HG03439 (cell line): ENCODE data around the gene AGAP3.

Experiments
- ATAC-seq: cut with Tn5 transposase; IDR thresholded peaks from one replicate; pipeline ENCODE4 v1.9.1; 2021; ENCODE audit warnings: mild to moderate bottlenecking, moderate library complexity; ENCODE audit not compliant: unreplicated experiment

Gene AGAP3

GRCh38 chr7:151107882-151108281 is 21.6 kb downstream of the AGAP3 start:
- ATAC-seq, result no peak

DNA sequence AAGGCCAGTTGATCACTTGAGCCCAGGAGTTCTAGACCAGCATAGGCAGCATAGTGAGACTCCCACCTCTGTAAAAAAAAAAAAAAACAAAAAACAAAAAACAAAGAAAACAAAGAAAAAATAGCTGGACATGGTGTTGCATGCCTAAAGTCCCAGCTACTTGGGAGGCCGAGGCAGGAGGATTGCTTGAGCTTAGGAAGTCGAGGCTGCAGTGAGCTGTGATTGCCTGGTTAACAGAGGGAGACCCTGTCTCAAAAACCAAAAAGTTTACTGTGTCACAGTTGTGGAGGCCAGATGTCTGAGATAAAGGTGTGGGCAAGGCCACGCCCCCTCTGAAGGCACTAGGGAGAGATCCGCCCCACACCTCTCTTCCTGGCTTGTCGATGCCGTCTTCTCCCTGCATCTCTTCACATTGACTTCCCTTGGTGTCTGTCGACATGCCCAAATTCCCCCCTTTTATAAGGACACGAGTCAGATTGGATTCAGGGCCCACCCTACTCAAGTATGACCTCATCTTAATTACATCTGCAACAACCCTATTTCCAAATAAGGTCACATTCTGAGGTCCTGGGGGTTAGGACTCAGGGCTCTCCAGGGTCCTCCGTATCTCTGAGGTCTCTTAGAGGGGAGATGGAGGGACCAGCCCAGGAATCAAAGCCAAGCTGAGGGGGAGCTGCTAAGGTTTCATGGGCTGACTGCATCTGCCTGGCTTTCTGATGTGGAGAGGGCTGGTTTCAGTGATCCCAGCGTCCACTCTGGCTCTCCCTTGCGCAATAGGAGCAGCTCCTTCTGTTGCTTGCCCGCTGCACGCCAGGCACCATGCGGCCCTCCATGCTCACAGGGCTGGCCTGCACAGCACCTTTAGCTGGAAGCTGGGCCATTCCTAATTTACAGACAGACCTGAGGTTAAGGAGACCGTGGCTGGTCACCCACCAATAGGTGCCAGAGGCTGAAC is 23.1 kb downstream of the AGAP3 start:
- ATAC-seq, result no peak

DNA sequence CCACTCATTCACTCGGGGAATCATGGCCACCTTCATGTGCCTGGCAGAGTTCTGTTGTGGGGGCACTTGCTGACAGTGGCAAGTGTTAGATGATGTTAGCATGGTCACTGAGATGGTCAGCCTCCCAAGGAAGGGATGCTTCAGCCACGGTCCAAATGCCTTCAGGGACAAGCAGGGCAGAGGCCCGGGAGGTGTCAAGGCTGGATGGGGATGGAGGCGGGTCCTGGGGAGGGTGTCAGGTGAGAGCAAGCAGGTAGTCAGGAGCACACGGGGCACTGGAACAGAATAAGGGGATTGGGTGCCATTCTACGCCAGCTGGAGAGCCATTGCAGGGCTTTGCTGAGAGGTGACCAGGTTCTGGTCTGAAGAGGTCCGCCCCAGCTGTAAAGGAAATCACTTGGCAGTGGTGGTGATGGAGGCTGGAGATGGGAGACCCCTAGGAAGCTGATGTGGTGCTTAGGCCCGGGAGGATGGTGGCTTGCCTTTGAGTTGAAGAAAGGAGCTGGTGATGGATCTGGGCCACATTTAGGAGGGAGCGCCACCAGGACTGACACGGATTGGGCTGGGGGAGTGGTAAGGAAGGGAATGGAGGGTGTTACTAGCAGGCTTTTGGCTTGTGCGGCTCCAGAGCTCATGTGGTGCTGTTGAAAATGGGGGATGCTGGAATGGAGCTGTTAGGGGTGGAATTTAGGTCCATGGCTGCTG is 24.1 kb downstream of the AGAP3 start:
- ATAC-seq, result no peak

GRCh38 chr7:151110941-151111645 is 24.8 kb downstream of the AGAP3 start:
- ATAC-seq, result peak; percentile 72

DNA sequence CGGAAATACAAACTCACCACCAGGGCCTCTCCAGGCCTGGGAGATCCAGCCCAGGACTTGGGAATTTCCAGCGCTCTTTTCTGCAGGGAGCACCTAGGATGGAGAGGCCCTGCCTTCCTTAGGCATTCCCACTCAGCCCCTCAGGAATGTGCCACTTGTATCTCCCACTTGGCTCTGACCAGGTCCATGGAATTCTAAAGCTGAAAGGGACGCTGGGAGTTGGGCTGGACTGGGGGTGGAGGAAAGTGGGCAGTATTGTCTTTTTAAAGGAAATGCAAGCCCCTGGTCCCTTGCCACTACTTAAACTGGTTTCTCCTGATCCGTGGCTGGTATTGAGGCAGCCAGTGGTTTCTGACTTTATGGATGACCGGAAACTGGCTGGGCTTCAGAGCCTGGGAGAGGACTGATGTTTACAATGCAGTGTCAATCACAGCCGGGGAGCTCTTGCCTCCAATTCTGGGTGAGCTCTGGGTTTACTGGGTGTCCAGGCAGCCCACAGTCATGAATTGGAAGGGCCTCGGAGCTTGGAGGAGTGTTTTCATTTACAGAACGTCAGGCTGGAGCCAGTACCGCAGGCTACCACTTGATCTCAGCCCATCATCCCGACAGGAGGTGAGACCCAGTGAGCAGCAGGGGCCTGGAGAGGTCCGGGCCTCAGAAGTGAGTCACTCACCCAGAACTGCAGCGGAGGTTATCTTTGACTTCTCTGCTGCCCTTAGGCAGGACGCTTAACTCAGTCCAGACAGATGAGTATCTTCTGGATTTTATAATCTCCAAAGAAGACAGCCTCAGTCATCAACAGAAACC is 27.3 kb downstream of the AGAP3 start:
- no peak for ATAC-seq

- ATAC-seq, result no peak
Measured at GRCh38 chr7:151114151-151115090, 28.1 kb downstream of the AGAP3 start.

DNA sequence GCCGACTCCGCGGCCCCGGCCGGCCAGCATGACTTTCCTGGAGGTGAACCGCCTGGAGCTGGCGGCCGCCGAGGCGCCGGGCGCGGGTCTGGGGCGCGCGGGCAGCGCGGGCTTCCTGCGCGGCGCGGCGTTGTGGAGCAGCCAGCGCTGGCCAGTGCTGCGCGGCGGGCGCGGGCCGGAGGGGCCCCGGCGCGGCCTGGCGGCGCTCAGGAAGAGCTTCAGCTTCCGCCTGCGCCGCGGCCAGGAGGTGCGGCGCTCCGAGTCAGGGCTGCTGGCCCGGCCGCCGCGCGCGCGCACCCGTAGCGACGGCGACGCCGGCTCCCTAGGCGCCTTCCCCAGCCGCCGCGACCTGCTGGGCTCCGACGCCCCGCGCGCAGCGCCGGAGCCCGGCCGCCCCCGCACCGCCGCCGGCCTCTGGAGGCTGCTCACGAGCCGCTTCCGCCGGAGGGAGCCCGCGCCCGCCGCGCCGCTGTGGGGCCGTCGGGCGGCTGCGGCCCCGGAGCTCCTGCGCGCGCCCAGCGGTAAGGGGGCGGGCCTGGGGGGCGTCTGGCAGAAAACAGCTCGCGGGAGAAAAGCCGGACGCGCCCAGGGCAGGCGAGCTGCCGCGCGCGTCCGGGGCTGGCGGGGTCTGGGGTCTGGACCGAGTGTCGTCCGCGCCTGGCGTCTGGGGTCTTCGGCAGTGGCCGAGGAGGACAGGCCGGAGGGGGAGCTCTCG is 29.0 kb downstream of the AGAP3 start:
- ATAC-seq, result no peak

- no peak for ATAC-seq
Measured at GRCh38 chr7:151115836-151116418, 29.7 kb downstream of the AGAP3 start.

GRCh38 chr7:151116603-151117440 is 30.5 kb downstream of the AGAP3 start:
- no peak for ATAC-seq

DNA sequence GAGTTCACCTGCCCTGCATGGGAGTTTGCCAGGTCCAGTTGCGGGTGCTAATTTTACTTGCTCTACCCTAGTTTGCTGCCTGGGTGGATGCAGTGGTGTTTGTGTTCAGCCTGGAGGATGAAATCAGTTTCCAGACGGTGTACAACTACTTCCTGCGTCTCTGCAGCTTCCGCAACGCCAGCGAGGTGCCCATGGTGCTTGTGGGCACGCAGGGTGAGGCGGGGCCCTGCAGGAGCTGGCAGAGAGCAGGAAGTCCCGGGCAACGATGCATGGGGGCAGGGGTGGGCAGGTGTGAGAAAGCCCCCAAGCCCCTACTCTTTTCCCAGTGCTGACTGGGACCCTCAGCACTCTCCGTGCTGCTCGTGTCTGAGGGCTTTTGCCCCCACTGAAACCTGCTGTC is 31.3 kb downstream of the AGAP3 start:
- ATAC-seq, result no peak

- ATAC-seq, result no peak
Measured at GRCh38 chr7:151118108-151119054, 32.1 kb downstream of the AGAP3 start.

- ATAC-seq, result no peak
Measured at GRCh38 chr7:151119055-151119415, 32.8 kb downstream of the AGAP3 start.

GRCh38 chr7:151119902-151120301 is 33.6 kb downstream of the AGAP3 start:
- no peak for ATAC-seq

DNA sequence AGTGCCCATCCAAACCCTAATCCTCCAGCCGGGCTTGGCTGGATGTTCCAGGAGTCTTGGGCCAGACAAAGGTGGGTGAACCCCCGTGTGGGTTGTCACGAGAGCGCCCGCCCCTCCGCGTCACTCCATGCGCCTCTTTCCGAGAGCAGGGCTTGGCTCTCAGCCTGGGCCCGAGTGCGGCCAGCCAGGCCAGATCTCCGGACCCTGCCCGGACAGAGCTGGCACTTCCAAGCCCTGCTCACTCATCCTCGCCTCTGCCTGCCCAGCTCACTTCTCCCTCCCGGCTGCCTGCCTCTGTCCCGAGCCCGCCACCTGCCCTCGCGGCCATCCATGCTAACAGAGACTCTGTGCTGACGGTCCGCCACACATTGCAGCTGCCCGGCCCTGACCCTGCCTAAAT is 34.6 kb downstream of the AGAP3 start:
- ATAC-seq, result no peak

DNA sequence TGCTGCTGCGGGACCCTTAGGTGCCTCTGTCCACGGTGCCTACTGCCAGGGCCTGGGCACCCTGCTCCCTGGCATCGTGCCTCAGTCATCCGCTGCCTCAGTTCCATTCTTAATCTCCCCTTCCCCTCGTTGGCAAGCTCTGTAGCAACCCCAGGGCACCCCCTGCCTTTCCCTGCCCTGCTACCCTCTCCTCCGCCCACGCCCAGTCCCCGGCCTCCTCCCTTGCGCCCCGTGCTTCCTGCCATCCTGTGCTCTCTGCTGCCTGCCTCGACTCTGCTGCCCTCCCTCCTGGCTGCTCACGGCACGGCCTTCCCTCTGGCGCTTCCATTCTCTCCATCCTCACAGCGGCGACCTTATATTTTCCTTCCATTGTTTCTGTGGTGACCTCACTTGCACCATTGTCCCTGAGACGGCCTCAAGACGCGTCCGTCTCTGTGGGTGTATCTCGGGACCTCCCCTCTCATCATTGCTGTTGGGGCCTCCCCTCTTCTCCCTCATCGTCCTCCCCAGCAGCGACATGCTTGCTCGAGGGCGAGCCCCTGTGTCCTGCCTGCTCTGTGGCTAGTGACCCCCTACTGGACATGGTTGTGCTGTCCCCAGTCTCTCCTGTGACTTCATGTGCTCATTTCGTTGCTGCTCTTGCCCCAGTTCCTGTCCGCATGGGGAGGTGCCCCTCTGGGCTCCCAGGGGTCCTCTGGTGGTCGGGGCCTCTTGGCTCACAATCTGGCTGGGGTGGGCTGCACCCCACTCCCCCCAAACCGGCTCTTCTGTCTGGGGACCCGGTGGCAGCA is 35.3 kb downstream of the AGAP3 start:
- no peak for ATAC-seq

- ATAC-seq, result no peak
Measured at GRCh38 chr7:151122276-151122675, 36.0 kb downstream of the AGAP3 start.
